CD4-positive, alpha-beta T cell (primary cell): Measurements from ENCODE around the gene RIPPLY3. TPM values are rescaled to one million over a fixed set of nuclear protein-coding genes. Genes with fewer than 3 reads are reported as not detected.

Experiments used
- ATAC-seq: fragments of 200-7000 bp; cut with Tn5 transposase; one replicate; pipeline ENCODE4 v1.10.0; 2022; ENCODE audit warnings: mild to moderate bottlenecking; ENCODE audit not compliant: poor library complexity
- CTCF ChIA-PET: fragments of 350-600 bp; sonication (Branson Sonifier 250); formaldehyde crosslinking; loops from one replicate; lab custom pipeline; 2021; ENCODE audit warnings: antibody characterized with exemption, inconsistent platforms; lab: Charles Lee
- POLR2A ChIA-PET: fragments of 350-600 bp; sonication (Branson Sonifier 250); formaldehyde crosslinking; loops from one replicate; lab custom pipeline; 2021; ENCODE audit warnings: antibody characterized with exemption, inconsistent platforms; lab: Charles Lee
- DNase-seq, 14 experiments: peaks; one replicate each; pipeline ENCODE4 v3.0.0-alpha.2; 2013 to 2020; ENCODE audit warnings: mixed read lengths in 2 of 14
- H3K27ac ChIP-seq, 2 donors: one replicate each; pipeline versions ENCODE4 v1.5.1 to v1.7.0; 2013; ENCODE audit warnings: low read length in 2 of 2, low read depth in 1 of 2, mild to moderate bottlenecking in 1 of 2
- H3K27me3 ChIP-seq, 2 experiments: 1 replicate in 1 of 2; 2 replicates in 1 of 2; pipeline versions ENCODE4 v1.6.1 to v1.7.0; 2013; ENCODE audit warnings: low read length in 2 of 2, control low read depth in 1 of 2, mild to moderate bottlenecking in 1 of 2, moderate library complexity in 1 of 2; ENCODE audit not compliant: insufficient read depth in 2 of 2, control insufficient read depth in 1 of 2
- H3K36me3 ChIP-seq: one replicate; pipeline ENCODE4 v1.6.1; 2013; ENCODE audit warnings: low read length, control low read depth; ENCODE audit not compliant: insufficient read depth
- H3K4me1 ChIP-seq: one replicate; pipeline ENCODE4 v1.6.1; 2013; ENCODE audit warnings: low read length, control low read depth; ENCODE audit not compliant: insufficient read depth
- H3K4me3 ChIP-seq: one replicate; pipeline ENCODE4 v1.5.1; 2013; ENCODE audit warnings: mild to moderate bottlenecking, low read length, moderate library complexity
- H3K9me3 ChIP-seq, 2 experiments: 1 replicate in 1 of 2; 2 replicates in 1 of 2; pipeline versions ENCODE4 v1.6.1 to v1.7.0; 2013; ENCODE audit warnings: low read length in 2 of 2, mild to moderate bottlenecking in 2 of 2, control low read depth in 1 of 2, moderate library complexity in 1 of 2; ENCODE audit not compliant: control insufficient read depth in 1 of 2, insufficient read depth in 1 of 2
- H3K27ac Mint-ChIP-seq: one replicate; pipeline ENCODE4 v1.8.0; 2020; ENCODE audit warnings: mixed read lengths
- H3K27me3 Mint-ChIP-seq: one replicate; pipeline ENCODE4 v1.8.0; 2021; ENCODE audit warnings: mixed read lengths
- H3K36me3 Mint-ChIP-seq: one replicate; pipeline ENCODE4 v1.8.0; 2021; ENCODE audit warnings: low read depth, mixed read lengths
- H3K4me1 Mint-ChIP-seq: one replicate; pipeline ENCODE4 v1.8.0; 2021; ENCODE audit warnings: low read depth, mixed read lengths
- H3K4me3 Mint-ChIP-seq: one replicate; pipeline ENCODE4 v1.8.0; 2020; ENCODE audit warnings: mild to moderate bottlenecking, mixed read lengths
- H3K9me3 Mint-ChIP-seq: one replicate; pipeline ENCODE4 v1.8.0; 2020; ENCODE audit warnings: mixed read lengths
- CTCF ChIP-seq: fragments of 200-600 bp; IDR thresholded peaks from one replicate; pipeline ENCODE4 v1.8.0; 2022; ENCODE audit warnings: antibody characterized with exemption, mild to moderate bottlenecking
- intact Hi-C, 2 experiments: fragments of 100-400 bp; cut with DNase I in 1 of 2; cut with micrococcal nuclease in 1 of 2; formaldehyde crosslinking; loops; one replicate each; pipeline versions ENCODE4 v1.15.1 to v1.9.0; 2023 to 2025; cut with DNase I, micrococcal nuclease
- total RNA-seq, 174 experiments: library from RNA in 2 of 174; stranded (reverse) in 2 of 174; gene quantifications; one replicate each; pipeline ENCODE4 v1.2.3 and lab custom pipeline; 2021 to 2026

Gene RIPPLY3
- total RNA-seq, 2 experiments from 2014 or later, result not detected

DNA sequence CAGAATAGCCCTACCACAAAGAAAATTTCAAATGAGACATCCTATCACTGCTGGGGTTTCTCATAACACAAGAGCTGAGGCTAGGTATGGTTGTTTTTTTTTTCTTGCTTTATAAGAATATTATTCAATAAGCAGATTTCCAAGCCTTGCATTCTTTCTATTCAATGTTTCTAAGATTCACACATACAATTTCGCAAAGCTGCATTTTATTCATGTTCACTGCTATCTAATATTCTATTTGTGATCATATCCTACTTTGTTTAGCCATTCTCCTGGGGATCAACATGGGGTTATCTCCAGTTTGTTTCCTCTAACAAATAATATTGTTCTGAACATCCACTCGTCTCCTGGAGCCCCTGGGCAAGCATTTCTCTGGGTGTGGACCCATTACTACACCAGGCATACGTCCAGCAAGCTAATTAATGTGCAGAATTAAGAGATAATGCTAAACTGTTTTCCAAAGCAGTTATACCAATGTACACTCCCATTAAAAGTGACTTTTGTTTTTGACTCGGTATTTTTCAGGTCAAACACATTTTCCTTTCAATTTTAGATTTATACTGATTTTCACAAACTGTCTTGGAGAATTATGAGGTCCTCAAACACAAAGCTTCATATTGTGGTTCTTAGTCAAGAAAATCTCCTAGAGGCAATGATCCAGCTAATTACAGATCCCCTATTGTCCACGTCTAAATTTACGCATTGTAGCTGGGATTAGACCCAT lies 24.4 kb upstream of the RIPPLY3 start:
- Histone ChIP-seq H3K27me3 (no peaks in the 10 kb centered on the region), H3K4me1 (peaks cover 20% of the 10 kb centered on the region), H3K27ac (no peak overlapping the region), H3K9me3 (no peaks in the 10 kb centered on the region), H3K4me3 (no peak overlapping the region), H3K36me3 (no peaks in the 10 kb centered on the region)
- no peak for DNase-seq
- no peaks in the 10 kb centered on the region for H3K9me3 Mint-ChIP-seq
- no peaks in the 10 kb centered on the region for H3K36me3 Mint-ChIP-seq
- H3K27ac Mint-ChIP-seq, result no peak overlapping the region
- peaks cover 26% of the 10 kb centered on the region for H3K4me1 Mint-ChIP-seq
- POLR2A ChIA-PET, result no interaction called here
- no peak overlapping the region for H3K4me3 Mint-ChIP-seq
- no peak for TF ChIP-seq CTCF
- CTCF ChIA-PET, result no interaction called here
- intact Hi-C loops, result no loop called here
- ATAC-seq, result no peak
- peaks cover 6% of the 10 kb centered on the region for H3K27me3 Mint-ChIP-seq

- peaks cover 28% of the 10 kb centered on the region for H3K4me1 Mint-ChIP-seq
- no peaks in the 10 kb centered on the region for H3K27me3 ChIP-seq
- no peak overlapping the region for H3K27ac ChIP-seq
- ATAC-seq, result peak; percentile 73
- H3K27ac Mint-ChIP-seq, result peak overlapping the region; percentile 84
- H3K9me3 Mint-ChIP-seq, result no peaks in the 10 kb centered on the region
- CTCF ChIA-PET, result no interaction called here
- no peak overlapping the region for H3K4me3 ChIP-seq
- H3K36me3 ChIP-seq, result no peaks in the 10 kb centered on the region
- intact Hi-C loops, result loop anchor here in 1 of 2 experiments (5.0 kb wide), 1 partner anchor 86 kb away; the partner anchor contains the start of genes PIGP and TTC3
- no peaks in the 10 kb centered on the region for H3K9me3 ChIP-seq
- H3K4me3 Mint-ChIP-seq, result peak overlapping the region; percentile 42
- POLR2A ChIA-PET, result no interaction called here
- peaks cover 3% of the 10 kb centered on the region for H3K27me3 Mint-ChIP-seq
- TF ChIP-seq CTCF, result no peak
- H3K36me3 Mint-ChIP-seq, result no peaks in the 10 kb centered on the region
- peak in 3 of 14 experiments; percentile 59 to 73 (median 65) for DNase-seq
- peaks cover 18% of the 10 kb centered on the region for H3K4me1 ChIP-seq
Measured at GRCh38 chr21:36985751-36986594, 20.5 kb upstream of the RIPPLY3 start.

DNA sequence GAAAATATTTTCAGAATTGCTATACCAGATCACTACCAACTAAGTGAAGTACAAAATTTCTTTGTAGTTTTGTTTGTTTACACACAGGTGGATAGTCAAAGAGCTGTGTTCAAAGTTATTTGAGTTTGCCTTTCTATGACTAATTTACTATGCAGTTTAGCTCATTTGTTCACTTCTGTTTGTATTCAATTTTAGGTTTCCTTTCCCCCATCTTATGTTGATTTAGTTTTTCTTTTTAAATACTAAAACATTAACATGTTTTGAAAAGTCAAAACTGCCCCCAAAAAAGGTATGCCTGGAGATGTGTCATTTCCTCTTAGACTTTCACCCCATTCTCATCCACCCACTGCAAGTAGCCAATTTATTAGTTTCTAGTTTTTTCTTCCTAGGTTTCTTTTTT lies 18.7 kb upstream of the RIPPLY3 start:
- H3K4me1 ChIP-seq, result peaks cover 17% of the 10 kb centered on the region
- Mint-ChIP-seq H3K27me3 (no peaks in the 10 kb centered on the region), H3K36me3 (no peaks in the 10 kb centered on the region), H3K4me3 (peak overlapping the region; percentile 58), H3K4me1 (peaks cover 25% of the 10 kb centered on the region), H3K27ac (peak overlapping the region; percentile 39), H3K9me3 (no peaks in the 10 kb centered on the region)
- ChIA-PET CTCF (interaction anchor here (1.0 kb wide), 1 partner anchor 22 kb away, joined by 4 read pairs; no protein-coding TSS in a partner anchor), POLR2A (no interaction called here)
- no peaks in the 10 kb centered on the region for H3K36me3 ChIP-seq
- H3K9me3 ChIP-seq, result no peaks in the 10 kb centered on the region
- intact Hi-C loops, result loop anchor here in 1 of 2 experiments (5.0 kb wide), 1 partner anchor 84 kb away; the partner anchor contains the start of genes PIGP and TTC3
- no peak for DNase-seq
- TF ChIP-seq CTCF, result no peak
- ATAC-seq, result no peak
- H3K27ac ChIP-seq, result no peak overlapping the region
- no peak overlapping the region for H3K4me3 ChIP-seq
- no peaks in the 10 kb centered on the region for H3K27me3 ChIP-seq
